ENCODE results near the gene EPHA3.

GRCh38 chr3:89198591-89198990 lies 91.2 kb downstream of the EPHA3 start:
- TF ChIP-seq POLR2A (IDR thresholded peaks at IDR 0.05) = no peak
- TF ChIP-seq CTCF (IDR thresholded peaks at IDR 0.05) = no peak
- no peak for TF ChIP-seq POLR2AphosphoS5 (IDR thresholded peaks at IDR 0.05)
- no peak for TF ChIP-seq EP300 (IDR thresholded peaks at IDR 0.05; ENCODE audit: low read depth)
